Neuron (in vitro differentiated cells): ENCODE data around the gene CFAP107.

Experiments
- H2AFZ ChIP-seq: one replicate; pipeline ENCODE4 v1.6.1; 2013; ENCODE audit warnings: low read depth, mild to moderate bottlenecking, inconsistent platforms, low read length, moderate library complexity
- H3K27me3 ChIP-seq: one replicate; pipeline ENCODE4 v1.6.1; 2013; ENCODE audit warnings: low read length; ENCODE audit not compliant: insufficient read depth
- H3K36me3 ChIP-seq: one replicate; pipeline ENCODE4 v1.6.1; 2013; ENCODE audit warnings: low read length; ENCODE audit not compliant: insufficient read depth
- H3K4me1 ChIP-seq: one replicate; pipeline ENCODE4 v1.6.1; 2013; ENCODE audit warnings: low read length; ENCODE audit not compliant: insufficient read depth
- H3K4me3 ChIP-seq: 2 replicates; pipeline ENCODE4 v1.5.1; 2013; ENCODE audit warnings: mild to moderate bottlenecking, low read length, moderate library complexity
- H3K9me3 ChIP-seq: one replicate; pipeline ENCODE4 v1.6.1; 2013; ENCODE audit warnings: low read length

The CFAP107 gene

DNA sequence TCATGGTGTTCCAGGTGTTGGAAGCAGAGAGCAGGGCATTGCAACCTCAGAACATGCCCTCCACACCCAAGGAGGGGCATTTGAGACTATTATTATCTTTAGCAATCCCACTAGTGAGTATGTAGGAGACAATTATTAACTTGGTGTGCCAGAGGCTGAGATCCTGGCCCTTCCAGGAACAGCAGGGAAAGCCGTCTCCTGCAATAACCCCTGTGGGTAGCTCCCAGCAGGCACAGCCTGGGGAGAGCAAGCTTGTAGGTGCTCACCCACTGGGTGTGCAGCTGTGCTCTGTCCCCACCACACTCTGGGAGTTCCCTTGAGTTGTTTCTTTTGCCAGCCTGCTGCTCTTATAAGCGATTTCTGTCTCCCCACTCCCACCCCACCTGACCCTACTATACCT is 10.3 kb downstream of the CFAP107 start:
- Histone ChIP-seq H3K9me3 (no peaks in the 10 kb centered on the region), H3K36me3 (no peaks in the 10 kb centered on the region), H3K4me1 (no peaks in the 10 kb centered on the region), H3K4me3 (no peak overlapping the region), H3K27me3 (peaks cover 13% of the 10 kb centered on the region), H2AFZ (no peak overlapping the region)

DNA sequence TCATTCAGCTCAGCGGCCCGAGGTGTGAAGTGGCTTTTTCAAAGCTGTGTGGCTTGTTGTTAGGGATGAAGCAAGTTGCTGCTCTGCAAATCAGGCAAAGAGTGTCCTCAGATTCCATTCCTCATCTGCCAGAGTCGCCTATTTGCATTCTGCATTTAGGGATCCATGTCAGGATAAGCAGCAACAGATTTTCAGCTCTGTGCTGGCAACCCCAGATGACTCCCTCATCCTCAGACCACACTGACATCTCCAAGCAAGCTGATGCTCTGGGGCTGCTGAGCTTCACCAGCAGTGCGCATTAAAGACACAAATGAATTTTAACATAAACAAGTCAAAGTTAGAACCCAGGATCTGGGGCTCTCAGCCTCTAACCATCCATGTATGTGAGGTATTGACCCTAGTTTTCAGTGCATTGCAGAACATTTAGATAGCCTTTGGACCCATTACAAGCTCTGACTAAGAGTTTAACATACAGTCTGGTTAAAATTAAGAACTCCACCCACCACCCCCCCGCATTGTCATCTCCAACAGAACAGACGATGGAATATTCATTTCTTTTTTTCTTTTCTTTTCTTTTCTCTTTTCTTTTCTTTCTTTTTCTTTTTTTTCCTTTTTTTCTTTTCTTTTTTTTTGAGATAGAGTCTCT is 10.9 kb downstream of the CFAP107 start:
- Histone ChIP-seq H3K9me3 (no peaks in the 10 kb centered on the region), H3K4me3 (no peak overlapping the region), H3K4me1 (no peaks in the 10 kb centered on the region), H3K27me3 (peaks cover 13% of the 10 kb centered on the region), H3K36me3 (no peaks in the 10 kb centered on the region), H2AFZ (no peak overlapping the region)

DNA sequence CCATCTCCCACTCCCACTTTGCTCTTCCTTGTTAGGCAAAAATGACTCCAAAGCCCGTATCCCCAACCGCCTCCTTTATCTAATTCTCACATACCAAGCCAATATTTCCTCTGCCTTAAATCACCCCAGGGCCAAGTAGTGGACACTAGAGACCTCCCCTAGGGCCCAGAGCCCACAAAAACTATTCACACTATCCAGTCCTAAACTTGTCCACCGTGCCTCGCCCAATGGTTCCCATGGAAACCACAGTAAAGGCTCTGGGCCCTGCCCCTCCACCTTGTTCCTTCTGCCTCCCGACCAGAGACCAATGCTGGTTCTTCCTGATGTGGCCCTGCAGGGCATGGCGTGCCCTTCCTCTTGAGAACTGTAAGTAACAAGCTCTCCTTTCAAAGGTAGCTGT is 11.8 kb downstream of the CFAP107 start:
- Histone ChIP-seq H3K9me3 (no peaks in the 10 kb centered on the region), H3K4me1 (no peaks in the 10 kb centered on the region), H3K4me3 (no peak overlapping the region), H3K36me3 (no peaks in the 10 kb centered on the region), H2AFZ (no peak overlapping the region), H3K27me3 (peaks cover 13% of the 10 kb centered on the region)

DNA sequence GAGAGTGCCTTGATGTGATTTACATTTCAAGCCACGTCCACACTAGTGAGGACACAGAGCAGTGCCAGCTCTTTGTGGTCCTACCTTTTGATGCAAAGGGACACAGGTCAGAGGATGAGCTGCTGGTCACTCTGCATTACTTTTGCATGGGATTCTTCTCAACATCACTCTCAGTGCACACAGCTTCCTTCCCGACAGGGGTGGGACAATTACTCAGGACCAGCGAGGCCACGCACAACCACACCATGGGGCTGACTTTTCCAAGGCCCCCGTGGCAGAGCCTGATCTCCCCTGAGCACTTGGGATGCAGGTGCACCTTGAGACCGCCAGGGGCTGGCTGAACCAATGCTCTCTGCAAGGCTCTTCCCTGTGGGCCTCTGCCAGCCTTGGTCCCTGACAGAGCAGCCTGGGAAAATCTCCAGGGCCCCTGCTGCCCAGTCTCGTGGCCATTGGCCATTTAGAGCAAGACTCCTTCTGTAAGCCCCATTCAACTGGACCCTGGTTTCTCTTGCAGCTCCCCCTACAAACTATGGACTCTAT is 14.3 kb downstream of the CFAP107 start:
- Histone ChIP-seq H2AFZ (no peak overlapping the region), H3K9me3 (no peaks in the 10 kb centered on the region), H3K4me3 (no peak overlapping the region), H3K4me1 (no peaks in the 10 kb centered on the region), H3K36me3 (no peaks in the 10 kb centered on the region), H3K27me3 (peaks cover 13% of the 10 kb centered on the region)

DNA sequence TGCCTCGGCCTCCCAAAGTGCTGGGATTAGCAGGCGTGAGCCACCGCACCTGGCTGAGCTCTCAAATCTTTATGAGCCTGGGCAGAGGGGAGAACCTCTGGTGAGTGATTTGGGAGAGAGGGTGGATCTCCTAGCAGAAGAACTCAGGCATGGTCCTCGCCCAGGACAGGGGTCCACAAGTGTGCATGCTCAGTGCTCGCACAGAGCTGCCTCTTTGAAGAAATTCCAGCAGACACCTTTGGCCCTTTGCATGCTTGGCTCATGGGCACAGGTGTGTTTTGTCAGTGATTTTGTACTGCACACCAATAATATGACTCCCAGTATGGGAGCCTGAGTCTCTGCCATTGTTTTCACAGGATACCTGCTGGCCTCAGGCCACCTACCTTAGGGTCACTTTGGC is 15.8 kb downstream of the CFAP107 start:
- Histone ChIP-seq H3K27me3 (peaks cover 5% of the 10 kb centered on the region), H3K36me3 (no peaks in the 10 kb centered on the region), H3K4me1 (no peaks in the 10 kb centered on the region), H2AFZ (no peak overlapping the region), H3K4me3 (no peak overlapping the region), H3K9me3 (no peaks in the 10 kb centered on the region)

DNA sequence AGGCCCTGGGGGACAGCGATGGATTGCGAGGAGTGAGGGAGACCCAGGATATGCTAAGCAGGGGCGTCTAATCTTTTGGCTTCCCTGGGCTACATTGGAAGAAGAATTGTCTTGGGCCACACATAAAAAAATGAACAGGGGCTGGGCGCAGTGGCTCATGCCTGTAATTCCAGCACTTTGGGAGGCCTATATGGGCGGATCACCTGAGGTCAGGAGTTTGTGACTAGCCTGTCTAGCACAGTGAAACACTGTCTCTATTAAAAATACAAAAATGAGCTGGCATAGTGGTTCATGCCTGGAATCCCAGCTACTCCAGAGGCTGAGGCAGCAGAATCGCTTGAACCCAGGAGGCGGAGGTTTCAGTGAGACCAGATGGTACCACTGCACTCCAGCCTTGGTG is 16.8 kb downstream of the CFAP107 start:
- no peak overlapping the region for H3K4me3 ChIP-seq
- peaks cover 5% of the 10 kb centered on the region for H3K27me3 ChIP-seq
- no peaks in the 10 kb centered on the region for H3K36me3 ChIP-seq
- no peak overlapping the region for H2AFZ ChIP-seq
- no peaks in the 10 kb centered on the region for H3K4me1 ChIP-seq
- H3K9me3 ChIP-seq, result no peaks in the 10 kb centered on the region

DNA sequence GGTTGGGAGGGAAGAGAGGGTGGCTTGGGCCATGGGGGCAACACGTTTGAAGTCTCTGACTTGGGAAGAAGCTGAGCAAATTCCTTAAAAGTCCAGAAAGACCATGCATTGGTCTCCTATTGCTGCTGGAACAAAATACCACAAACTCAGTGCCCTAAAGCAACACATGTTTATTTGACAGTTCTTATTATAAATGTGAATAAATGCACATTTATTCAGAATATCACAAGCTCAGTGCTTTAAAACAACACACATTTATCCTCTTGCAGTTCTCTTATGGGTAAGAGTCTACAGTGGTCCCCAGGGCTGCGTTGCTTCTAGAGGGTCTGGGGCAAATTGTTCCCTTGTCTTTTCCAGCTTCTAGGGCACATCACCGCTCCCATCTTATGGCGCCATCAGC is 17.5 kb downstream of the CFAP107 start:
- Histone ChIP-seq H3K4me3 (no peak overlapping the region), H2AFZ (no peak overlapping the region), H3K9me3 (no peaks in the 10 kb centered on the region), H3K27me3 (peaks cover 5% of the 10 kb centered on the region), H3K4me1 (no peaks in the 10 kb centered on the region), H3K36me3 (no peaks in the 10 kb centered on the region)

- no peaks in the 10 kb centered on the region for H3K4me1 ChIP-seq
- no peak overlapping the region for H3K4me3 ChIP-seq
- H3K27me3 ChIP-seq, result peaks cover 2% of the 10 kb centered on the region
- H3K9me3 ChIP-seq, result no peaks in the 10 kb centered on the region
- no peak overlapping the region for H2AFZ ChIP-seq
- H3K36me3 ChIP-seq, result no peaks in the 10 kb centered on the region
These were observed 18.0 kb downstream of the CFAP107 start for GRCh38 chr1:12764016-12764415.

DNA sequence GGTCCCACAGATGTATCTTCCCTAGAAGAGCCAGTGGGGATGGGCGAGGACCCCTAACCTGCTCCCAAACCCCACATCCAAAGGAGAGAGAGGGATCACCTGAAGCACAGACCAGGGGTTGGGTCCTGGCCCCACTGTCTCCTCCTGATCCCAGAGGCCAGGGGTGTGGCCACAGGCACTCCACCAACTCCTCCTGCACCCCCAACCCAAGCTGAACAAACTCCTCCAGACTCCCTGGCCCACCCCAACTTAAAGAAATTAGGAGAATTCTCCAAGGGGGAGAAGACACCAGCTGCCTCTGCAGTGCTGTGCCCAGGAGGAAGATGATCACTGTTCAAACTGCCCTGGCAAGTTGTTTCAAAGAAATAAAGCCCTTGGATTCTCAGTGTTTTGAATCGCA is 23.0 kb downstream of the CFAP107 start:
- Histone ChIP-seq H3K4me3 (no peak overlapping the region), H2AFZ (no peak overlapping the region), H3K36me3 (no peaks in the 10 kb centered on the region), H3K4me1 (no peaks in the 10 kb centered on the region), H3K27me3 (peaks cover 6% of the 10 kb centered on the region), H3K9me3 (no peaks in the 10 kb centered on the region)

DNA sequence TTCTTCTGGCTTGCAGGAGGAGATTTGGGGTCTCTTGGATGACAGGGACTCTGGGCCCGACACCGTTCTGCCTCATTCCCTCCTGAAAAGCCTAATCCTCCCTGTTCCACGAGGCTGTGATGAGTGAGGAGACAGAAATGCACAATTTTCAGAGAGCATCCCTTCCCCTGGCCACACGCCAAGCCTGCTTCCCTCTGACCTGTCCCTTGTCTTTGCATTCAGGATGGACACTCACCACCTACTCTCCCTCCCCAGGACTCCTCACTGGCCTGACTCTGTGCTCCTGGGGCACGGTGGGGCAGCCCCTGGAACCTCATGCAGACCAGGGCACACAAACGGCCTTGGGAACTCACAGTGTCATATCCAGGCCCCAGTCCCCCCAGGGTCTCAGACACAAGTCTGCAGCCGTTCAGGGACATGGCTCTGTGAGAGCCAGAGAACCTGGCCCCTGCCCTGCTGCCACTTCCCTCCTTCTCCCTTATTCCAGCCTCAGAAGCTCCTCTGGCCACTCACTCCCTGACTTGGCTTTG is 24.0 kb downstream of the CFAP107 start:
- Histone ChIP-seq H3K27me3 (peaks cover 6% of the 10 kb centered on the region), H3K9me3 (no peaks in the 10 kb centered on the region), H3K4me3 (no peak overlapping the region), H3K4me1 (no peaks in the 10 kb centered on the region), H2AFZ (no peak overlapping the region), H3K36me3 (no peaks in the 10 kb centered on the region)

GRCh38 chr1:12770620-12771019 is 24.6 kb downstream of the CFAP107 start:
- H3K9me3 ChIP-seq, result no peaks in the 10 kb centered on the region
- H2AFZ ChIP-seq, result no peak overlapping the region
- H3K4me1 ChIP-seq, result no peaks in the 10 kb centered on the region
- H3K36me3 ChIP-seq, result no peaks in the 10 kb centered on the region
- H3K4me3 ChIP-seq, result no peak overlapping the region
- peaks cover 6% of the 10 kb centered on the region for H3K27me3 ChIP-seq

DNA sequence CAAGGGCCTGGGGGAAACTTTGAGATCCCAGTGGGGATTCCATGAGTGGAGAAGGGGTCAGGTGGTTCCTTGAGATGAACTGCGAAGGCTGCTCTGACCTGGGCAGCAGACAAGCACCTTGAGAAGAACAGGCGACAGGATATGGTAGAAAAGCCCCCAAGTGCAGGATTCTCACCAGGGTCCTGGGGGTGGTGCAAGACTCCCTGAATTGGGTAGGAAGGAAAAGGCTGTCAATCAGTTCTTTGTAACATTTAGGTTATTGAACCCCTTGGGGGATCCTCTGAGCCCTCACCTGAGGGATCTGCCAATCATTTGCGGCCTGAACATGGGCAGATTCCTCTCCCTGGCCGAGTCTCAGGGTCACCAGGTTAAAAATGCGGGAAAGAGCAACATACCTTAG is 25.2 kb downstream of the CFAP107 start:
- Histone ChIP-seq H2AFZ (no peak overlapping the region), H3K36me3 (no peaks in the 10 kb centered on the region), H3K4me3 (no peak overlapping the region), H3K27me3 (peaks cover 6% of the 10 kb centered on the region), H3K4me1 (no peaks in the 10 kb centered on the region), H3K9me3 (no peaks in the 10 kb centered on the region)

- Histone ChIP-seq H2AFZ (no peak overlapping the region), H3K9me3 (no peaks in the 10 kb centered on the region), H3K27me3 (peaks cover 14% of the 10 kb centered on the region), H3K36me3 (no peaks in the 10 kb centered on the region), H3K4me1 (no peaks in the 10 kb centered on the region), H3K4me3 (no peak overlapping the region)
These were observed 26.5 kb downstream of the CFAP107 start for GRCh38 chr1:12772520-12772919.

GRCh38 chr1:12773438-12773837 is 27.4 kb downstream of the CFAP107 start, which contains the start of gene PRAMEF12:
TSS of gene PRAMEF12 (plus strand) at chr1:12773738. CDS start at chr1:12774868, 1,130 bp downstream.
- Histone ChIP-seq H3K9me3 (no peaks in the 10 kb centered on the region), H3K4me3 (no peak within 1 kb of the TSS), H3K27me3 (peaks cover 14% of the 10 kb centered on the region), H3K4me1 (no peaks in the 10 kb centered on the region), H3K36me3 (no peaks in the 10 kb centered on the region), H2AFZ (no peak within 1 kb of the TSS)
